Measurements from ENCODE around the gene KIRREL3. TPM values are rescaled to one million over a fixed set of nuclear protein-coding genes. Genes with fewer than 3 reads are reported as not detected.

Gene KIRREL3
- total and polyA plus RNA-seq, 2 of the 4 experiments (the other 2 are of a cell fraction): 10.9 to 15.9 TPM

DNA sequence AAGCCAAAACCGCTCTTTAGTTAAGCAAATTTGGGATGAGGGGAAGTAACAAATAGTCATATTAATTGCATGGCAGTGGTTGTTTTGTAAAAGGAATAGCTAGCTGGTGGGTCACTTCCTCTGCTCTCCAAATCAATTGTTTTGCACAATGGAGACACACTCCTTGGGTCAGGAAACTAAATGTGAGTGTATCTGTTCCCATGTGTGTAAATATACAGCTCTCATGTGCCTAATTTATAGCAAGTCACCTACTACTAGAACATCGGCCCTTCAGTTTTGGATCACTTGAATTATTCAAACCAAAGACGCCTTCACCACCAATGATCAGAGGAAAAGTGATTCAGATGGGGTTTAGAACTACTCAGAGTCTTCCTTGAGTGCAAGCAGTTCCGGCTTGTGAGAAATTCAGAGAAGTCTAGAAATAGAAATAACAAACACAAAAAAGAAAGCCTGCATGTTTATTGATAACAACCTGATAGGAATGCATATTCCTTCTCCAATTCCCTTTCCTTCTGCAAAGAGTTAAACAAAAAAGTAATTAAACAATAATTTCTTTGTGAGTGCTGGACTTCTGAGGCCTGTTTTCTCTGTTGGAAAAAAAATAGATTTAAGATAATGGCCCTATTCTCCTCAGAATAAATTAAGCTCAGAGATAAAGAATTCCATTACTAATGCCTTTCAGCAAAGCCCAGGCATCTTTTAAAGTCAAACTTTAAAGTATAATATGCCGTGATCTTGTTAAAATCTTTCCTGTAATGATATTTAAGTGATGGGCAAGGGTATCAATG lies 100.4 kb downstream of the KIRREL3 start:
- no peak overlapping the region for H4K91ac ChIP-seq (ENCODE audit: insufficient read depth, low read depth, low read length)
- H3K27ac ChIP-seq (ENCODE audit: insufficient read depth, low read length): no peak overlapping the region
- H2BK120ac ChIP-seq (ENCODE audit: low read depth, low read length): no peak overlapping the region
- no peaks in the 10 kb centered on the region for H3K9me1 ChIP-seq (ENCODE audit: insufficient read depth, low read length)
- H2BK15ac ChIP-seq (ENCODE audit: low read depth, low read length): no peak overlapping the region
- CTCF ChIA-PET: interaction anchor here (0.7 kb wide), 1 partner anchor 9 kb away, joined by 3 read pairs; no protein-coding TSS in a partner anchor
- WGBS, 2 experiments (ENCODE audit: extremely low coverage in 2 of 2, insufficient read length in 1 of 2): no CpG with 5 or more reads among the region's 5 CpGs
- POLR2A ChIA-PET (ENCODE audit: unreplicated experiment): no interaction called here
- H2AK5ac ChIP-seq (ENCODE audit: low read depth, low read length): no peak overlapping the region
- H3K79me1 ChIP-seq (ENCODE audit: low read depth in 1 of 2, low read length in 2 of 2): peaks cover 3 to 11% of the 10 kb centered on the region in 2 experiments; a peak in 1 of 4 replicates
- no peaks in the 10 kb centered on the region for H3K4me1 ChIP-seq (ENCODE audit: control insufficient read depth, insufficient read depth, low read length)
- H3K56ac ChIP-seq (ENCODE audit: extremely low read depth, insufficient read depth, low read length): no peak overlapping the region
- ATAC-seq (ENCODE audit: low read depth): no peak
- dilution Hi-C loops (cut with HindIII; ENCODE audit: low sequenced_read_pairs, unreplicated experiment) (no loop called here), intact Hi-C loops (cut with micrococcal nuclease) (no loop called here), in situ Hi-C loops (cut with MboI; ENCODE audit: low sequenced_read_pairs) (no loop called here)
- TF ChIP-seq CEBPB (IDR thresholded peaks at IDR 0.05; ENCODE audit: low read depth, low read length): no peak
- no peak for TF ChIP-seq NFE2L2 (IDR thresholded peaks at IDR 0.05; ENCODE audit: low read depth, low read length)
- TF ChIP-seq RAD21 (IDR thresholded peaks at IDR 0.05; ENCODE audit: low read length): no peak
- TF ChIP-seq SMC3 (IDR thresholded peaks at IDR 0.05; ENCODE audit: low read depth, low read length): no peak
- TF ChIP-seq RFX5 (IDR thresholded peaks at IDR 0.05; ENCODE audit: low read depth, low read length): no peak
- TF ChIP-seq MXI1 (IDR thresholded peaks at IDR 0.05; ENCODE audit: borderline replicate concordance, low read depth, low read length): no peak
- TF ChIP-seq MAFK (IDR thresholded peaks at IDR 0.05; ENCODE audit: low read depth, low read length): no peak
- TF ChIP-seq, protein P1, sequence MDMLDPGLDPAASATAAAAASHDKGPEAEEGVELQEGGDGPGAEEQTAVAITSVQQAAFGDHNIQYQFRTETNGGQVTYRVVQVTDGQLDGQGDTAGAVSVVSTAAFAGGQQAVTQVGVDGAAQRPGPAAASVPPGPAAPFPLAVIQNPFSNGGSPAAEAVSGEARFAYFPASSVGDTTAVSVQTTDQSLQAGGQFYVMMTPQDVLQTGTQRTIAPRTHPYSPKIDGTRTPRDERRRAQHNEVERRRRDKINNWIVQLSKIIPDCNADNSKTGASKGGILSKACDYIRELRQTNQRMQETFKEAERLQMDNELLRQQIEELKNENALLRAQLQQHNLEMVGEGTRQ (IDR thresholded peaks at IDR 0.05; ENCODE audit: low read depth, low read length): no peak
- TF ChIP-seq, protein P2, sequence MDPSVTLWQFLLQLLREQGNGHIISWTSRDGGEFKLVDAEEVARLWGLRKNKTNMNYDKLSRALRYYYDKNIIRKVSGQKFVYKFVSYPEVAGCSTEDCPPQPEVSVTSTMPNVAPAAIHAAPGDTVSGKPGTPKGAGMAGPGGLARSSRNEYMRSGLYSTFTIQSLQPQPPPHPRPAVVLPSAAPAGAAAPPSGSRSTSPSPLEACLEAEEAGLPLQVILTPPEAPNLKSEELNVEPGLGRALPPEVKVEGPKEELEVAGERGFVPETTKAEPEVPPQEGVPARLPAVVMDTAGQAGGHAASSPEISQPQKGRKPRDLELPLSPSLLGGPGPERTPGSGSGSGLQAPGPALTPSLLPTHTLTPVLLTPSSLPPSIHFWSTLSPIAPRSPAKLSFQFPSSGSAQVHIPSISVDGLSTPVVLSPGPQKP (IDR thresholded peaks at IDR 0.05; ENCODE audit: borderline replicate concordance, low read depth, low read length): no peak
- TF ChIP-seq BHLHE40 (IDR thresholded peaks at IDR 0.05; ENCODE audit: low read depth, low read length): no peak
- TF ChIP-seq, protein P3, sequence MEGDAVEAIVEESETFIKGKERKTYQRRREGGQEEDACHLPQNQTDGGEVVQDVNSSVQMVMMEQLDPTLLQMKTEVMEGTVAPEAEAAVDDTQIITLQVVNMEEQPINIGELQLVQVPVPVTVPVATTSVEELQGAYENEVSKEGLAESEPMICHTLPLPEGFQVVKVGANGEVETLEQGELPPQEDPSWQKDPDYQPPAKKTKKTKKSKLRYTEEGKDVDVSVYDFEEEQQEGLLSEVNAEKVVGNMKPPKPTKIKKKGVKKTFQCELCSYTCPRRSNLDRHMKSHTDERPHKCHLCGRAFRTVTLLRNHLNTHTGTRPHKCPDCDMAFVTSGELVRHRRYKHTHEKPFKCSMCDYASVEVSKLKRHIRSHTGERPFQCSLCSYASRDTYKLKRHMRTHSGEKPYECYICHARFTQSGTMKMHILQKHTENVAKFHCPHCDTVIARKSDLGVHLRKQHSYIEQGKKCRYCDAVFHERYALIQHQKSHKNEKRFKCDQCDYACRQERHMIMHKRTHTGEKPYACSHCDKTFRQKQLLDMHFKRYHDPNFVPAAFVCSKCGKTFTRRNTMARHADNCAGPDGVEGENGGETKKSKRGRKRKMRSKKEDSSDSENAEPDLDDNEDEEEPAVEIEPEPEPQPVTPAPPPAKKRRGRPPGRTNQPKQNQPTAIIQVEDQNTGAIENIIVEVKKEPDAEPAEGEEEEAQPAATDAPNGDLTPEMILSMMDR (conservative IDR thresholded peaks at IDR 0.05; ENCODE audit: low read depth, low read length): no peak
- no peak overlapping the region for H3K18ac ChIP-seq (ENCODE audit: low read depth, low read length)
- no peak for DNase-seq
- H3K4me3 ChIP-seq (ENCODE audit: insufficient read depth, low read depth, low read length): no peak overlapping the region
- no peak overlapping the region for H3K4ac ChIP-seq (ENCODE audit: low read depth, low read length)
- H2AK9ac ChIP-seq (replicated peaks; ENCODE audit: low read depth, low read length, poor library complexity): no peak overlapping the region
- no peaks in the 10 kb centered on the region for H3K27me3 ChIP-seq (ENCODE audit: control insufficient read depth, insufficient read depth, low read length)
- H3K9me3 ChIP-seq (ENCODE audit: control insufficient read depth, insufficient read depth, low read length): peaks cover 19% of the 10 kb centered on the region
- H4K5ac ChIP-seq (ENCODE audit: low read depth, low read length): no peak overlapping the region
- no peaks in the 10 kb centered on the region for H3K36me3 ChIP-seq (ENCODE audit: control insufficient read depth, insufficient read depth, low read length)
- no peak overlapping the region for H3K23ac ChIP-seq (ENCODE audit: low read depth, low read length)
- H3K4me2 ChIP-seq (ENCODE audit: low read depth, low read length): no peak overlapping the region
- H2AFZ ChIP-seq (replicated peaks; ENCODE audit: low read length, poor library complexity): no peak overlapping the region
- H3K9ac ChIP-seq (ENCODE audit: low read depth, low read length): no peak overlapping the region
- no peaks in the 10 kb centered on the region for H4K20me1 ChIP-seq (ENCODE audit: insufficient read depth, low read length)
- no peak overlapping the region for H3K14ac ChIP-seq (replicated peaks; ENCODE audit: low read depth, low read length)
- no peak overlapping the region for H2BK20ac ChIP-seq (ENCODE audit: low read depth, low read length)
- no TSS peak for BruUV-seq (replicated peaks)
- H4K8ac ChIP-seq (ENCODE audit: low read depth in 2 of 2, low read length in 2 of 2): no peak overlapping the region
- H2BK5ac ChIP-seq (ENCODE audit: low read depth, low read length, poor library complexity, severe bottlenecking): no peak overlapping the region

Data from IMR-90 (cell line).